AG04449 (cell line): ENCODE measurements around the gene ABCC3.

Source experiments
- CTCF ChIA-PET: fragments of 350-600 bp; formaldehyde crosslinking; extraction: SDS; loops from one replicate; lab custom pipeline; 2021; ENCODE audit warnings: antibody characterized with exemption; lab: Yijun Ruan, JAX
- POLR2A ChIA-PET: fragments of 400-600, 350-600 bp; formaldehyde crosslinking; extraction: SDS; loops from one replicate; lab custom pipeline; 2020; ENCODE audit warnings: antibody characterized with exemption, inconsistent platforms; lab: Yijun Ruan, JAX
- DNase-seq: peaks from one replicate; pipeline ENCODE4 v3.0.0-alpha.2; 2010; ENCODE audit warnings: low read depth, low spot score
- H3K4me3 ChIP-seq: 2 replicates; pipeline ENCODE4 v1.5.1; 2011; ENCODE audit warnings: low read depth, mild to moderate bottlenecking, control low read depth, low read length
- CTCF ChIP-seq: IDR thresholded peaks from one replicate; pipeline ENCODE4 v1.5.1; 2011; ENCODE audit warnings: mild to moderate bottlenecking, moderate library complexity, low read length, control low read depth, inconsistent platforms; ENCODE audit not compliant: insufficient read depth; ENCODE audit errors: missing control alignments

ABCC3 gene

GRCh38 chr17:50663812-50664374 lies 29.2 kb downstream of the ABCC3 start:
- no peak for DNase-seq
- ChIA-PET CTCF (no interaction called here), POLR2A (interaction anchor here (0.6 kb wide), 1 partner anchor 27 kb away, joined by 3 read pairs; no protein-coding TSS in a partner anchor)
- no peak overlapping the region for H3K4me3 ChIP-seq
- TF ChIP-seq CTCF, result no peak

- H3K4me3 ChIP-seq, result no peak overlapping the region
- ChIA-PET POLR2A (interaction anchor here (0.6 kb wide), 1 partner anchor 28 kb away, joined by 3 read pairs; no protein-coding TSS in a partner anchor), CTCF (no interaction called here)
- no peak for TF ChIP-seq CTCF
- no peak for DNase-seq
Measured at GRCh38 chr17:50664788-50665458, 30.2 kb downstream of the ABCC3 start.

GRCh38 chr17:50665838-50666237 lies 31.2 kb downstream of the ABCC3 start:
- POLR2A ChIA-PET, result no interaction called here
- CTCF ChIA-PET, result interaction anchor here (1.3 to 3.3 kb wide), 2 partner anchors 35 to 115 kb away, joined by 3 to 14 read pairs; no protein-coding TSS in a partner anchor
- H3K4me3 ChIP-seq, result no peak overlapping the region
- DNase-seq, result no peak
- no peak for TF ChIP-seq CTCF

GRCh38 chr17:50666316-50666715 lies 31.6 kb downstream of the ABCC3 start:
- POLR2A ChIA-PET, result no interaction called here
- CTCF ChIA-PET, result interaction anchor here (1.3 to 3.3 kb wide), 2 partner anchors 36 to 116 kb away, joined by 3 to 14 read pairs; no protein-coding TSS in a partner anchor
- TF ChIP-seq CTCF, result no peak
- H3K4me3 ChIP-seq, result no peak overlapping the region
- no peak for DNase-seq

- TF ChIP-seq CTCF, result no peak
- ChIA-PET POLR2A (interaction anchor here (1.8 kb wide), 1 partner anchor 29 kb away, joined by 4 read pairs; no protein-coding TSS in a partner anchor), CTCF (interaction anchor here (1.6 to 3.7 kb wide), 4 partner anchors 13 to 117 kb away, joined by 5 to 23 read pairs (median 12); no protein-coding TSS in a partner anchor)
- H3K4me3 ChIP-seq, result no peak overlapping the region
- no peak for DNase-seq
Measured at GRCh38 chr17:50667259-50668024, 32.8 kb downstream of the ABCC3 start.
